ENCODE measurements around the gene TMEM171. TPM values are rescaled to one million over a fixed set of nuclear protein-coding genes. Genes with fewer than 3 reads are reported as not detected.

Gene TMEM171
- total RNA-seq, 5 donors from 2014 or later (not counting 1 experiment from before 2014, with no cell fraction given): 0.47 TPM; not detected in 4

- Mint-ChIP-seq H3K27me3 (peaks cover 64 to 72% of the 10 kb centered on the region in 2 donors), H3K4me3 (no peak overlapping the region), H3K27ac (no peak overlapping the region), H3K9me3 (peaks cover 4 to 5% (median 4%) of the 10 kb centered on the region in 3 donors), H3K4me1 (no peaks in the 10 kb centered on the region), H3K36me3 (no peaks in the 10 kb centered on the region)
- no peak overlapping the region for H3K4me3 ChIP-seq (ENCODE audit: control insufficient read depth in 1 of 2, extremely low read depth in 1 of 2, low read length in 1 of 2)
- no peaks in the 10 kb centered on the region for H3K9me3 ChIP-seq
- ATAC-seq (replicated peaks in 1 of 4) (no peak), DNase-seq (no peak)
- H3K4me1 ChIP-seq (ENCODE audit: control insufficient read depth in 1 of 2, extremely low read depth in 1 of 2, insufficient read depth in 2 of 2, low read length in 2 of 2): no peaks in the 10 kb centered on the region
- POLR2A ChIA-PET: no interaction called here
- WGBS (ENCODE audit: insufficient coverage): no CpG with 5 or more reads among the region's 3 CpGs
- CTCF ChIA-PET: interaction anchor here in 1 of 2 donors (0.6 kb wide), 1 partner anchor 689 kb away, joined by 3 read pairs; no protein-coding TSS in a partner anchor
- peaks cover 12 to 25% of the 10 kb centered on the region in 2 experiments for H3K27me3 ChIP-seq (replicated peaks in 1 of 2; ENCODE audit: control insufficient read depth in 2 of 2, extremely low read depth in 1 of 2, insufficient read depth in 2 of 2, low read length in 1 of 2)
- H3K36me3 ChIP-seq (ENCODE audit: control insufficient read depth in 2 of 2, extremely low read depth in 1 of 2, insufficient read depth in 1 of 2, low read length in 1 of 2): no peaks in the 10 kb centered on the region
- H3K27ac ChIP-seq (ENCODE audit: low read length): no peak overlapping the region
Measured at GRCh38 chr5:73179730-73180129, 59.4 kb downstream of the TMEM171 start.

- H3K9me3 ChIP-seq: no peaks in the 10 kb centered on the region
- no peaks in the 10 kb centered on the region for H3K4me1 ChIP-seq (ENCODE audit: control insufficient read depth in 1 of 2, extremely low read depth in 1 of 2, insufficient read depth in 2 of 2, low read length in 2 of 2)
- H3K36me3 ChIP-seq (ENCODE audit: control insufficient read depth in 2 of 2, extremely low read depth in 1 of 2, insufficient read depth in 1 of 2, low read length in 1 of 2): no peaks in the 10 kb centered on the region
- no peaks in the 10 kb centered on the region for H3K4me1 Mint-ChIP-seq
- ATAC-seq (replicated peaks in 1 of 4): no peak
- peaks cover 12 to 24% of the 10 kb centered on the region in 2 experiments for H3K27me3 ChIP-seq (replicated peaks in 1 of 2; ENCODE audit: control insufficient read depth in 2 of 2, extremely low read depth in 1 of 2, insufficient read depth in 2 of 2, low read length in 1 of 2)
- no peak overlapping the region for H3K27ac Mint-ChIP-seq
- no peak overlapping the region for H3K4me3 ChIP-seq (ENCODE audit: control insufficient read depth in 1 of 2, extremely low read depth in 1 of 2, low read length in 1 of 2)
- H3K36me3 Mint-ChIP-seq: no peaks in the 10 kb centered on the region
- H3K4me3 Mint-ChIP-seq: no peak overlapping the region
- CTCF ChIA-PET: no interaction called here
- POLR2A ChIA-PET: no interaction called here
- DNase-seq: no peak
- peaks cover 4 to 9% (median 7%) of the 10 kb centered on the region in 3 donors for H3K9me3 Mint-ChIP-seq
- peaks cover 61 to 73% of the 10 kb centered on the region in 2 donors for H3K27me3 Mint-ChIP-seq
- no peak overlapping the region for H3K27ac ChIP-seq (ENCODE audit: low read length)
Measured at GRCh38 chr5:73180566-73180965, 60.2 kb downstream of the TMEM171 start.

Other genes starting within 250 kb of the TMEM171 start
- gene FCHO2, start 164.5 kb upstream of the TMEM171 start, total RNA-seq: 1 to 10 TPM in 4 of 5 donors, under 1 TPM in 1; 0.90 to 5.5 (median 4.1) TPM
- not detected for gene TMEM174, start 52.6 kb downstream of the TMEM171 start, total RNA-seq

All from T-cell (primary cell).